Keratinocyte (primary cell): Measurements from ENCODE around the gene AGO3. TPM values are rescaled to one million over a fixed set of nuclear protein-coding genes. Genes with fewer than 3 reads are reported as not detected.

Source experiments
- DNase-seq: peaks from one replicate; pipeline ENCODE4 v3.0.0-alpha.2; 2011; ENCODE audit warnings: low read depth, missing footprints, low spot score
- FAIRE-seq: peaks from 2 replicates; lab custom pipeline; 2011; peaks lifted over from hg19 to GRCh38; lab: Jason Lieb, UNC
- H2AFZ ChIP-seq: 2 replicates; pipeline ENCODE4 v1.6.0; 2012; ENCODE audit warnings: low read length, control low read depth, inconsistent platforms; ENCODE audit not compliant: control insufficient read depth
- H3K27ac ChIP-seq: 2 replicates; pipeline ENCODE4 v1.5.1; 2011; ENCODE audit warnings: low read length; ENCODE audit not compliant: control insufficient read depth, insufficient read depth
- H3K27me3 ChIP-seq: 3 replicates; pipeline ENCODE4 v1.6.0; 2011; ENCODE audit warnings: low read length; ENCODE audit not compliant: control insufficient read depth, insufficient read depth; ENCODE audit errors: extremely low read depth
- H3K36me3 ChIP-seq, 2 experiments: 2 replicates in 1 of 2; 3 replicates in 1 of 2; pipeline ENCODE4 v1.5.1; 2011; ENCODE audit warnings: low read length in 2 of 2, mild to moderate bottlenecking in 1 of 2; ENCODE audit not compliant: control insufficient read depth in 2 of 2, insufficient read depth in 2 of 2; ENCODE audit errors: extremely low read depth in 1 of 2
- H3K4me1 ChIP-seq: 3 replicates; pipeline ENCODE4 v1.5.1; 2011; ENCODE audit warnings: low read length; ENCODE audit not compliant: control insufficient read depth, insufficient read depth; ENCODE audit errors: extremely low read depth
- H3K4me2 ChIP-seq: 3 replicates; pipeline ENCODE4 v1.6.0; 2011; ENCODE audit warnings: low read depth, low read length; ENCODE audit not compliant: control insufficient read depth, insufficient read depth; ENCODE audit errors: extremely low read depth
- H3K4me3 ChIP-seq, 3 experiments: fragments of 200-600 bp in 1 of 3; sonication (generic) in 1 of 3; 2 replicates in 2 of 3; 3 replicates in 1 of 3; pipeline ENCODE4 v1.5.1; 2011 to 2016; ENCODE audit warnings: low read length in 3 of 3, mild to moderate bottlenecking in 3 of 3, control low read depth in 2 of 3, inconsistent platforms in 1 of 3, low read depth in 1 of 3, mixed read lengths in 1 of 3, mixed run types in 1 of 3, moderate library complexity in 1 of 3; ENCODE audit not compliant: control insufficient read depth in 2 of 3, insufficient read depth in 2 of 3; ENCODE audit errors: extremely low read depth in 1 of 3
- H3K79me2 ChIP-seq: 2 replicates; pipeline ENCODE4 v1.6.0; 2012; ENCODE audit warnings: low read length; ENCODE audit not compliant: control insufficient read depth, insufficient read depth
- H3K9ac ChIP-seq: 3 replicates; pipeline ENCODE4 v1.6.0; 2011; ENCODE audit warnings: low read length; ENCODE audit not compliant: control insufficient read depth, insufficient read depth; ENCODE audit errors: extremely low read depth
- H3K9me1 ChIP-seq: 3 replicates; pipeline ENCODE4 v1.6.0; 2011; ENCODE audit warnings: low read length; ENCODE audit not compliant: control insufficient read depth, insufficient read depth; ENCODE audit errors: extremely low read depth
- H3K9me3 ChIP-seq: 2 replicates; pipeline ENCODE4 v1.5.1; 2012; ENCODE audit warnings: low read depth, low read length; ENCODE audit not compliant: control insufficient read depth
- H4K20me1 ChIP-seq: 3 replicates; pipeline ENCODE4 v1.6.0; 2011; ENCODE audit warnings: low read length; ENCODE audit not compliant: control insufficient read depth, insufficient read depth; ENCODE audit errors: extremely low read depth
- CTCF ChIP-seq, 3 experiments: IDR thresholded peaks in 1 of 3; conservative IDR thresholded peaks in 1 of 3; optimal IDR thresholded peaks in 1 of 3; 2 replicates in 2 of 3; 3 replicates in 1 of 3; pipeline versions ENCODE3 to v1.5.1; 2011; ENCODE audit warnings: low read length in 3 of 3, mild to moderate bottlenecking in 3 of 3, moderate library complexity in 2 of 3, control low read depth in 1 of 3, inconsistent platforms in 1 of 3; ENCODE audit not compliant: insufficient read depth in 2 of 3; ENCODE audit errors: extremely low read depth in 1 of 3
- EZH2 ChIP-seq: IDR thresholded peaks from one replicate; pipeline ENCODE4 v1.6.1; 2012; ENCODE audit warnings: inconsistent platforms, mild to moderate bottlenecking, low read length, moderate library complexity
- dilution Hi-C: fragments of 300-500 bp; cut with MboI; formaldehyde crosslinking; loops from one replicate; pipeline ENCODE4 v1.7.0; 2020; ENCODE audit warnings: low sequenced_read_pairs; ENCODE audit not compliant: extremely low pct_ligation_motif_present
- polyA plus RNA-seq, 5 experiments: library from polyadenylated mRNA; depleted of rRNA in 3 of 5; stranded (reverse) in 3 of 5; stranded (forward) in 1 of 5; unstranded in 1 of 5; fragments of >200 nt; gene quantifications; 1 replicate in 1 of 5; 2 replicates in 3 of 5; 3 replicates in 1 of 5; pipeline versions ENCODE4 v1.2.1 to v1.2.3, GENCODE V29; 2011 to 2012; ENCODE audit warnings: missing spikeins in 2 of 5, low read depth in 1 of 5, low replicate concordance in 1 of 5

The AGO3 gene
- polyA plus RNA-seq, 1 donor (not counting 4 experiments of a cell fraction or from before 2014, with no cell fraction given), result 14.0 TPM

- no peaks in the 10 kb centered on the region for H3K9me1 ChIP-seq
- FAIRE-seq, result no peak
- no peaks in the 10 kb centered on the region for H3K9me3 ChIP-seq
- no peaks in the 10 kb centered on the region for H3K27me3 ChIP-seq
- H3K4me1 ChIP-seq, result no peaks in the 10 kb centered on the region
- no peak overlapping the region for H2AFZ ChIP-seq
- peaks cover 0 to 2% of the 10 kb centered on the region in 2 experiments for H3K36me3 ChIP-seq
- no peak overlapping the region for H3K27ac ChIP-seq
- H3K4me2 ChIP-seq, result no peak overlapping the region
- no peak for TF ChIP-seq EZH2
- TF ChIP-seq CTCF (optimal IDR thresholded peaks at IDR 0.05 in 1 of 3, IDR thresholded peaks at IDR 0.05 in 1 of 3, conservative IDR thresholded peaks at IDR 0.05 in 1 of 3; ENCODE audit: extremely low read depth in 1 of 3, insufficient read depth in 2 of 3, low read length in 3 of 3), result no peak
- H3K9ac ChIP-seq, result no peak overlapping the region
- no peaks in the 10 kb centered on the region for H3K79me2 ChIP-seq
- dilution Hi-C loops, result no loop called here
- no peaks in the 10 kb centered on the region for H4K20me1 ChIP-seq
- DNase-seq, result no peak
- no peak overlapping the region for H3K4me3 ChIP-seq
Measured at GRCh38 chr1:36051821-36052220, 120.9 kb downstream of the AGO3 start.

- H3K4me1 ChIP-seq, result no peaks in the 10 kb centered on the region
- no peak overlapping the region for H3K9ac ChIP-seq
- DNase-seq (no peak), FAIRE-seq (no peak)
- dilution Hi-C loops, result no loop called here
- no peak overlapping the region for H3K27ac ChIP-seq
- no peak overlapping the region for H2AFZ ChIP-seq
- no peaks in the 10 kb centered on the region for H3K79me2 ChIP-seq
- no peaks in the 10 kb centered on the region for H3K27me3 ChIP-seq
- no peak overlapping the region for H3K4me3 ChIP-seq
- H3K9me1 ChIP-seq, result no peaks in the 10 kb centered on the region
- H3K36me3 ChIP-seq, result no peaks in the 10 kb centered on the region
- no peak overlapping the region for H3K4me2 ChIP-seq
- no peak for TF ChIP-seq CTCF (optimal IDR thresholded peaks at IDR 0.05 in 1 of 3, IDR thresholded peaks at IDR 0.05 in 1 of 3, conservative IDR thresholded peaks at IDR 0.05 in 1 of 3; ENCODE audit: extremely low read depth in 1 of 3, insufficient read depth in 2 of 3, low read length in 3 of 3)
- no peak for TF ChIP-seq EZH2
- no peaks in the 10 kb centered on the region for H4K20me1 ChIP-seq
- H3K9me3 ChIP-seq, result no peaks in the 10 kb centered on the region
Measured at GRCh38 chr1:36053978-36054377, 123.1 kb downstream of the AGO3 start.
